Ishikawa (cell line): Measurements from ENCODE around the gene MAP1S.

Experiments used
- CEBPB ChIP-seq: IDR thresholded peaks from 2 replicates; pipeline ENCODE4 v1.6.1; 2012
- CREB1 ChIP-seq: IDR thresholded peaks from 2 replicates; pipeline ENCODE4 v1.6.1; 2012; ENCODE audit warnings: low read depth
- EGR1 ChIP-seq: IDR thresholded peaks from 2 replicates; pipeline ENCODE4 v1.6.1; 2012
- EP300 ChIP-seq: IDR thresholded peaks from 2 replicates; pipeline ENCODE4 v1.6.1; 2012; ENCODE audit warnings: borderline replicate concordance
- FOXM1 ChIP-seq: IDR thresholded peaks from 2 replicates; pipeline ENCODE4 v1.6.1; 2012; ENCODE audit warnings: low read depth, borderline replicate concordance
- MAX ChIP-seq: IDR thresholded peaks from 2 replicates; pipeline ENCODE4 v1.6.1; 2012
- NFIC ChIP-seq: IDR thresholded peaks from 2 replicates; pipeline ENCODE4 v1.6.1; 2012
- RAD21 ChIP-seq: IDR thresholded peaks from 2 replicates; pipeline ENCODE4 v1.6.1; 2012; ENCODE audit warnings: low read depth
- REST ChIP-seq: IDR thresholded peaks from 2 replicates; pipeline ENCODE4 v1.6.1; 2012; ENCODE audit warnings: low read depth, mild to moderate bottlenecking
- TAF1 ChIP-seq: IDR thresholded peaks from 2 replicates; pipeline ENCODE4 v1.6.1; 2012; ENCODE audit warnings: low read depth, mild to moderate bottlenecking
- TCF12 ChIP-seq: IDR thresholded peaks from 2 replicates; pipeline ENCODE4 v1.6.1; 2012; ENCODE audit warnings: low read depth
- TEAD4 ChIP-seq: IDR thresholded peaks from 2 replicates; pipeline ENCODE4 v1.6.1; 2012
- USF1 ChIP-seq: IDR thresholded peaks from 2 replicates; pipeline ENCODE4 v1.6.1; 2012
- YY1 ChIP-seq: IDR thresholded peaks from 2 replicates; pipeline ENCODE4 v1.6.1; 2012; ENCODE audit warnings: low read depth
- ZBTB7A ChIP-seq: IDR thresholded peaks from 2 replicates; pipeline ENCODE4 v1.6.1; 2012; ENCODE audit warnings: low read depth

Gene MAP1S

GRCh38 chr19:17720440-17720839 is 1.2 kb downstream of the MAP1S start:
- TF ChIP-seq EP300 (no peak), USF1 (no peak), ZBTB7A (no peak), NFIC (no peak), RAD21 (no peak), CREB1 (no peak), REST (no peak), CEBPB (no peak), EGR1 (no peak), FOXM1 (no peak), TEAD4 (no peak), YY1 (no peak), TCF12 (no peak), MAX (no peak), TAF1 (no peak)

- TF ChIP-seq TCF12 (no peak), ZBTB7A (no peak), YY1 (no peak), CREB1 (no peak), MAX (no peak), REST (no peak), TEAD4 (no peak), TAF1 (no peak)
Measured at GRCh38 chr19:17721111-17721628, 1.9 kb downstream of the MAP1S start.

GRCh38 chr19:17721821-17722220 is 2.5 kb downstream of the MAP1S start:
- TF ChIP-seq TEAD4 (no peak), CREB1 (no peak), EGR1 (no peak), MAX (no peak), CEBPB (no peak), USF1 (no peak), YY1 (no peak), ZBTB7A (no peak), EP300 (no peak), TAF1 (no peak), REST (no peak), TCF12 (no peak), NFIC (no peak), RAD21 (no peak), FOXM1 (no peak)

- no peak for TF ChIP-seq EGR1
- TF ChIP-seq REST: no peak
- TF ChIP-seq FOXM1: no peak
- TF ChIP-seq RAD21: no peak
- TF ChIP-seq MAX: no peak
- no peak for TF ChIP-seq TEAD4
- TF ChIP-seq EP300: no peak
- TF ChIP-seq USF1: no peak
- no peak for TF ChIP-seq CEBPB
- TF ChIP-seq TCF12: no peak
Measured at GRCh38 chr19:17722655-17723240, 3.5 kb downstream of the MAP1S start.
